ENCODE data around the gene LRIT2. TPM values are rescaled to one million over a fixed set of nuclear protein-coding genes. Genes with fewer than 3 reads are reported as not detected.

The LRIT2 gene
- total RNA-seq, 1 donor from 2014 or later: not detected

DNA sequence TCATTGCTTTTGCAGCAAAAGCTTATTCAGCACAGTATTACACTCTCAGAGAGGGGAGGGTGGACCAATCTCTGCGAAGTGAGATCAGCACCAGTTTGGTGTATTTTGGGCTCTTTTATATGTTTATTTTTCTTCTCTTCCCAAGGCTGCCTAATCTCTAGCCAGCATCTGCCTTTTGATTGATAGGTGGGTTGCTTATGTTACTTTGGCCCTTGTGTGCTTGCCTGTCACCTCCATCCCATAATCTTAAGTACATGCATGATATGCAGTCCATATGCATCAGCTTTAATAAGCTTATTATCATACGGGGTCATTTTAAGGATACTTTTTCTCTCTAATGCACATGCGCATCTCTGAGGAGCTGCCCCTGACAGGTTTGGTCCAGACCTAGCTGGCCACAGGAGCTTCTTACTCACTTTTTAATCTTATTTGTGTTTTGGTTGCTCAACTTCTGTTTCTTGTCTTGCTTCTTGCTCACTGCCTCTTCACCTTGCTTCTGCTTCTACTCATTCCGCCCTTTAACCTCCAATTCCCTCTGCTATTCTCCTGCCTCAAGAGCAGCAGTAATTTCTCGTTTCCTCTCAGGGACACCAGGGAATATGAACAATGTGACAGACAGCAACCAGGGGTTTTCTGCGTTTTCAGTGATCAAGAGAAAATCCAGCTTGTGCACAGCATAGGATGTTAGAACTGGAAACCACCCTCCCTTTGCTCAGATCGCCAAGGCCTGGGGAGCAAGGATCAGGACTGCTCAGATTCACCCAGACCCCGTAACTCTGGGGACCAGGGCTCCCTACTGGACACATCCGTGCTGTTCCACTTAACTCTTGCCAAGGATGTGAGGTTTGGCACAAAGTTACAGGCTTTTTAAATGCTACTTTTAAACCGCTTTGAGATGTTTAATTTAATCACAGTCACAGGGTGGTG is 29.5 kb upstream of the LRIT2 start:
- Histone ChIP-seq H3K4me1 (peaks cover 4% of the 10 kb centered on the region), H3K27ac (no peak overlapping the region), H3F3A (ENCODE audit: low read depth) (no peaks in the 10 kb centered on the region), H3K9me3 (ENCODE audit: low read depth) (no peaks in the 10 kb centered on the region), H4K20me1 (ENCODE audit: low read depth) (no peaks in the 10 kb centered on the region), H3K79me2 (ENCODE audit: low read depth) (no peaks in the 10 kb centered on the region), H3K4me2 (no peak overlapping the region), H3K36me3 (no peaks in the 10 kb centered on the region), H3K9ac (no peak overlapping the region), H3K4me3 (no peak overlapping the region), H2AFZ (replicated peaks) (no peak overlapping the region), H3K27me3 (peaks cover 10% of the 10 kb centered on the region)
- Mint-ChIP-seq H3K9me3 (peaks cover 6% of the 10 kb centered on the region), H3K27me3 (ENCODE audit: insufficient read depth, low read depth) (peaks cover 14% of the 10 kb centered on the region), H3K4me1 (peaks cover 2% of the 10 kb centered on the region), H3K36me3 (no peaks in the 10 kb centered on the region), H3K27ac (no peak overlapping the region), H3K4me3 (no peak overlapping the region)
- no peak for TF ChIP-seq EZH2phosphoT487 (IDR thresholded peaks at IDR 0.05)
- no peak for TF ChIP-seq EZH2 (IDR thresholded peaks at IDR 0.05)
- TF ChIP-seq, protein P1, sequence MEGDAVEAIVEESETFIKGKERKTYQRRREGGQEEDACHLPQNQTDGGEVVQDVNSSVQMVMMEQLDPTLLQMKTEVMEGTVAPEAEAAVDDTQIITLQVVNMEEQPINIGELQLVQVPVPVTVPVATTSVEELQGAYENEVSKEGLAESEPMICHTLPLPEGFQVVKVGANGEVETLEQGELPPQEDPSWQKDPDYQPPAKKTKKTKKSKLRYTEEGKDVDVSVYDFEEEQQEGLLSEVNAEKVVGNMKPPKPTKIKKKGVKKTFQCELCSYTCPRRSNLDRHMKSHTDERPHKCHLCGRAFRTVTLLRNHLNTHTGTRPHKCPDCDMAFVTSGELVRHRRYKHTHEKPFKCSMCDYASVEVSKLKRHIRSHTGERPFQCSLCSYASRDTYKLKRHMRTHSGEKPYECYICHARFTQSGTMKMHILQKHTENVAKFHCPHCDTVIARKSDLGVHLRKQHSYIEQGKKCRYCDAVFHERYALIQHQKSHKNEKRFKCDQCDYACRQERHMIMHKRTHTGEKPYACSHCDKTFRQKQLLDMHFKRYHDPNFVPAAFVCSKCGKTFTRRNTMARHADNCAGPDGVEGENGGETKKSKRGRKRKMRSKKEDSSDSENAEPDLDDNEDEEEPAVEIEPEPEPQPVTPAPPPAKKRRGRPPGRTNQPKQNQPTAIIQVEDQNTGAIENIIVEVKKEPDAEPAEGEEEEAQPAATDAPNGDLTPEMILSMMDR (IDR thresholded peaks at IDR 0.05): no peak
- DNase-seq (ENCODE audit: low spot score): no peak

DNA sequence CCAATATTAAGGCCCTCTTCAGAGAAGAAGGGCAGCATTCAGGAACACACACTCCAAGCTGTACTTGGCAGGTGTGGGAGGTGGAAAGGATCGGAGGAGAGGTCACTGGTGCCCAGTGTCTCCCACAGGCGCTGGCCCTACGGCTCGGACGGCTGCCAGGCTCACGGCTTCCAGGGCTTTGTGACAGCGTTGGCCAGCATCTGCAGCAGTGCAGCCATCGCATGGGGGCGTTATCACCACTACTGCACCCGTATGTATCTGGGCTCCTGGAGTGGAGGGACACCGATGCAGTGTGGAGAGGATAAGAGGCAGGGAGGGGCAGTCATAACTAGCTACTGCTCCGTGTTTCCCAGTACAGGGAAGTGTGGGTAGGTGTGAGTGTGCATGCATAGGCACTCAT is 23.4 kb upstream of the LRIT2 start:
- H3K4me1 Mint-ChIP-seq: peaks cover 13% of the 10 kb centered on the region
- no peak for DNase-seq (ENCODE audit: low spot score)
- H3K27ac Mint-ChIP-seq: no peak overlapping the region
- H3K9me3 Mint-ChIP-seq: peaks cover 4% of the 10 kb centered on the region
- no peak overlapping the region for H2AFZ ChIP-seq (replicated peaks)
- no peak overlapping the region for H3K4me3 Mint-ChIP-seq
- TF ChIP-seq EZH2 (IDR thresholded peaks at IDR 0.05) (no peak), EZH2phosphoT487 (IDR thresholded peaks at IDR 0.05) (no peak)
- TF ChIP-seq, protein P1 (IDR thresholded peaks at IDR 0.05): no peak
- no peak overlapping the region for H3K4me2 ChIP-seq
- peaks cover 12% of the 10 kb centered on the region for H3K27me3 Mint-ChIP-seq (ENCODE audit: insufficient read depth, low read depth)
- no peaks in the 10 kb centered on the region for H4K20me1 ChIP-seq (ENCODE audit: low read depth)
- H3K36me3 ChIP-seq: no peaks in the 10 kb centered on the region
- H3K9ac ChIP-seq: no peak overlapping the region
- no peak overlapping the region for H3K27ac ChIP-seq
- no peaks in the 10 kb centered on the region for H3K36me3 Mint-ChIP-seq
- H3K9me3 ChIP-seq (ENCODE audit: low read depth): no peaks in the 10 kb centered on the region
- peaks cover 28% of the 10 kb centered on the region for H3K4me1 ChIP-seq
- H3K4me3 ChIP-seq: no peak overlapping the region
- peaks cover 30% of the 10 kb centered on the region for H3F3A ChIP-seq (ENCODE audit: low read depth)
- H3K27me3 ChIP-seq: no peaks in the 10 kb centered on the region
- no peaks in the 10 kb centered on the region for H3K79me2 ChIP-seq (ENCODE audit: low read depth)

DNA sequence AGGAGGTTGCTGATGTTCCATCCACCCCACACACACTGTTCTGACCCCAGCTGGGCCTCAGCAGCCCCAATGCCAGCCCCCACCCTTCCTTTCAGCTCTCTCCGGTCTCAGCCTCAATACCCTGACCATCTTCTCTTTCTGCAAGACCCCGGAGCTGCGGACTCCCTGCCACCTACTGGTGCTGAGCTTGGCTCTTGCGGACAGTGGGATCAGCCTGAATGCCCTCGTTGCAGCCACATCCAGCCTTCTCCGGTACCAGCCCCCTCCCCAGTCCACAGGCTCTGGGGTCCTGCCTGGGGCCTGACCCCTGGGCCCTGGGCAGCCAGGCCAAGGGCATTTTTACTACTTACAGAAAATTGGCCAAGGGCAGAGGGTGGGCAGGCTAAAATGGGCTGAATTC is 22.2 kb upstream of the LRIT2 start:
- Histone ChIP-seq H3K27ac (no peak overlapping the region), H3K9me3 (ENCODE audit: low read depth) (no peaks in the 10 kb centered on the region), H3K4me2 (no peak overlapping the region), H3K27me3 (no peaks in the 10 kb centered on the region), H3F3A (ENCODE audit: low read depth) (peaks cover 30% of the 10 kb centered on the region), H4K20me1 (ENCODE audit: low read depth) (no peaks in the 10 kb centered on the region), H3K4me3 (no peak overlapping the region), H2AFZ (replicated peaks) (no peak overlapping the region), H3K9ac (no peak overlapping the region), H3K4me1 (peaks cover 31% of the 10 kb centered on the region), H3K79me2 (ENCODE audit: low read depth) (no peaks in the 10 kb centered on the region), H3K36me3 (no peaks in the 10 kb centered on the region)
- H3K27me3 Mint-ChIP-seq (ENCODE audit: insufficient read depth, low read depth): peaks cover 16% of the 10 kb centered on the region
- H3K27ac Mint-ChIP-seq: no peak overlapping the region
- no peak overlapping the region for H3K4me3 Mint-ChIP-seq
- no peak for DNase-seq (ENCODE audit: low spot score)
- peaks cover 13% of the 10 kb centered on the region for H3K4me1 Mint-ChIP-seq
- H3K9me3 Mint-ChIP-seq: no peaks in the 10 kb centered on the region
- TF ChIP-seq, protein P1 (IDR thresholded peaks at IDR 0.05): no peak
- H3K36me3 Mint-ChIP-seq: no peaks in the 10 kb centered on the region

All from neural progenitor cell (in vitro differentiated cells).